GDM1 (cell line): ENCODE measurements around the gene CGB8.
A peak's percentile ranks its signal among the peaks of the same experiment; 100 is the strongest.
"Not testable (repeated sequence)": the region's sequence is repeated elsewhere in the genome, so short reads cannot be mapped to it uniquely, and the experiment has no call there.

Experiments
- DNase-seq: peaks from one replicate; lab custom pipeline; 2025; lab: John Stamatoyannopoulos, UW

CGB8 gene

GRCh38 chr19:49049011-49049410 is at the start of gene CGB8:
CGB8 (minus strand) TSS chr19:49049111; CDS start chr19:49048739, 372 bp downstream.
- DNase-seq: not testable (repeated sequence)

- DNase-seq: peak; percentile 62
Measured at GRCh38 chr19:49097453-49098288, 48.8 kb upstream of the CGB8 start.

GRCh38 chr19:49094505-49095482 is 45.9 kb upstream of the CGB8 start:
- DNase-seq: no peak

- no peak for DNase-seq
Measured at GRCh38 chr19:49092686-49093085, 43.8 kb upstream of the CGB8 start.

GRCh38 chr19:49091391-49092038 is 42.6 kb upstream of the CGB8 start:
- DNase-seq: no peak

- no peak for DNase-seq
Measured at GRCh38 chr19:49086296-49086695, 37.4 kb upstream of the CGB8 start.

- no peak for DNase-seq
Measured at GRCh38 chr19:49085868-49086232, 36.9 kb upstream of the CGB8 start.

- peak; percentile 100 for DNase-seq
Measured at GRCh38 chr19:49085020-49085867, 36.3 kb upstream of the CGB8 start, which contains the start of gene SNRNP70. SNRNP70 (plus strand) TSS chr19:49085451; CDS start chr19:49086415, 964 bp downstream.

- DNase-seq: no peak
Measured at GRCh38 chr19:49084206-49085019, 35.5 kb upstream of the CGB8 start.

- no peak for DNase-seq
Measured at GRCh38 chr19:49081273-49081672, 32.4 kb upstream of the CGB8 start.

GRCh38 chr19:49080392-49080791 is 31.5 kb upstream of the CGB8 start:
- no peak for DNase-seq

GRCh38 chr19:49074869-49075268 is 26.0 kb upstream of the CGB8 start:
- not testable (repeated sequence) for DNase-seq

- no peak for DNase-seq
Measured at GRCh38 chr19:49073514-49074378, 24.8 kb upstream of the CGB8 start.

GRCh38 chr19:49071860-49072547 is 23.1 kb upstream of the CGB8 start:
- no peak for DNase-seq

- no peak for DNase-seq
Measured at GRCh38 chr19:49070416-49070815, 21.5 kb upstream of the CGB8 start.

- no peak for DNase-seq
Measured at GRCh38 chr19:49069026-49069425, 20.1 kb upstream of the CGB8 start.

GRCh38 chr19:49067554-49067953 is 18.6 kb upstream of the CGB8 start:
- no peak for DNase-seq

- DNase-seq: no peak
Measured at GRCh38 chr19:49065905-49066512, 17.1 kb upstream of the CGB8 start.
